GM12872 (cell line): ENCODE data around the gene IQCH.

ENCODE experiments used
- TF ChIP-seq, protein P1 (sequence below): IDR thresholded peaks from 3 replicates; pipeline ENCODE4 v1.5.1; 2011; ENCODE audit warnings: low read depth, mild to moderate bottlenecking, low read length, moderate library complexity; ENCODE audit not compliant: insufficient read depth

Gene IQCH

GRCh38 chr15:67506775-67507747, 252.5 kb downstream of the IQCH start:
- TF ChIP-seq, protein P1, sequence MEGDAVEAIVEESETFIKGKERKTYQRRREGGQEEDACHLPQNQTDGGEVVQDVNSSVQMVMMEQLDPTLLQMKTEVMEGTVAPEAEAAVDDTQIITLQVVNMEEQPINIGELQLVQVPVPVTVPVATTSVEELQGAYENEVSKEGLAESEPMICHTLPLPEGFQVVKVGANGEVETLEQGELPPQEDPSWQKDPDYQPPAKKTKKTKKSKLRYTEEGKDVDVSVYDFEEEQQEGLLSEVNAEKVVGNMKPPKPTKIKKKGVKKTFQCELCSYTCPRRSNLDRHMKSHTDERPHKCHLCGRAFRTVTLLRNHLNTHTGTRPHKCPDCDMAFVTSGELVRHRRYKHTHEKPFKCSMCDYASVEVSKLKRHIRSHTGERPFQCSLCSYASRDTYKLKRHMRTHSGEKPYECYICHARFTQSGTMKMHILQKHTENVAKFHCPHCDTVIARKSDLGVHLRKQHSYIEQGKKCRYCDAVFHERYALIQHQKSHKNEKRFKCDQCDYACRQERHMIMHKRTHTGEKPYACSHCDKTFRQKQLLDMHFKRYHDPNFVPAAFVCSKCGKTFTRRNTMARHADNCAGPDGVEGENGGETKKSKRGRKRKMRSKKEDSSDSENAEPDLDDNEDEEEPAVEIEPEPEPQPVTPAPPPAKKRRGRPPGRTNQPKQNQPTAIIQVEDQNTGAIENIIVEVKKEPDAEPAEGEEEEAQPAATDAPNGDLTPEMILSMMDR, result no peak

DNA sequence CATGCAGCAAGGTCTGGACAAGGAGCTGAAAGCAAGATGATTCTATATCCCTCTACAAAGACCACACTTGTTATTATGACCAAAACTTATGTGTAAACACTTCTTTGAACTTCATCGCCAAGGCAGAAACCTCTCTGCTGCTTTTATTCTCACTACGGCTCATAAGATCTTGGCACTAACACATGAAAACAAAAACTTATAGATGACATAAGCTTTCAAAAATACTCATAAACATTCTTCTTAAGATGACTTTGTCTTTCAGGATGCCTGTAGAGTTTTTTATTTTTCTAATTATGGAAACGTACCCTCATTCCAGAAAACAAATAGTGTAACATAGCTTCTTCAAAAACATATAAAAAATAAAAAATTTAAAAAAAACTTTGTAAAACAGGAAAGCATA, 253.8 kb downstream of the IQCH start:
- TF ChIP-seq, protein P1, result no peak

GRCh38 chr15:67509918-67510317, 255.3 kb downstream of the IQCH start:
- TF ChIP-seq, protein P1, result no peak

DNA sequence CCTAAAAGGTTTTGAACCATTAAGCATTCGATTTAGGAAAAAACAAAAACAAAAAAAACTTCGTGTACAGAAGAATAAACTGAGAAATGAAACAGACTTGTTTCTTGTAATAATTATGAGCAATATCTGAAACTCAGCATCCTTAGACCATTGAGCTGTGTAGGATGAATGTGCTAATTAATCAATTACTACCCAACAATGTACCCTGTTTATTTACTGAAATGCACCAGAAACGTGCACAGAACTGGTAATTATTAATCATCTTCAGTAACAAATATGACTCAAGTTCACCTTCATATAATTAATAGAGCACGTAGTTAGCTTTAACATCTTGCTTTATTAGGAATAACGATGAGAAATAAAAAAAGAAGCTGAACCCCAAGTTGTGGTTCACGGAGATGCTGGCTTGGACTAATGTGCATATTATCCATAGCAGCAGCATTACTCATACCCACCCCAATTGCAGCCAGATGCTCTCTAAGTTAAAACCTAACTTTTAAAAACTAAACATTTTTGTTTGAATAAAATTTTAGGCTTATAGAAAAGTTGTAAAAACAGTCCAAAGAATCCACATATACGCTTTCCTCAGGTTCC, 256.1 kb downstream of the IQCH start:
- TF ChIP-seq, protein P1, result no peak

DNA sequence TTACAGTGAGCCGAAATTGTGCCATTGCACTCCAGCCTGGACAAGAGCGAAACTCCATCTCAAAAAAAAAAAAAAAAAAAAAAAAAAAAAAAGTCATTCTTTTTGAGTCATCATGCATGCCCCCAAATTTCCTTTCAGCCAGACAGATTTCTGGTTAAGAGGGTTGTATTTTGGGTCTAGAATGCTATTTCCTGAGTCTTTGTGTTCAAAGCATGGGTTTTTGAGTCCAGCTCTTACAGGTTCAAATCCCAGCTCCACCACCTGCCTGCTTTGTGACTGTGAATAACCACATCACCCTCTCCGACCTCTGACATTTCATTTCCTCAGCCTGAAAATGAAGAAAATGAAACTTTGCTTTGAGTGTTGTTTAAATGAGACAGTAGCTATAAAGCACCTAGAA, 257.0 kb downstream of the IQCH start:
- TF ChIP-seq, protein P1, result no peak

DNA sequence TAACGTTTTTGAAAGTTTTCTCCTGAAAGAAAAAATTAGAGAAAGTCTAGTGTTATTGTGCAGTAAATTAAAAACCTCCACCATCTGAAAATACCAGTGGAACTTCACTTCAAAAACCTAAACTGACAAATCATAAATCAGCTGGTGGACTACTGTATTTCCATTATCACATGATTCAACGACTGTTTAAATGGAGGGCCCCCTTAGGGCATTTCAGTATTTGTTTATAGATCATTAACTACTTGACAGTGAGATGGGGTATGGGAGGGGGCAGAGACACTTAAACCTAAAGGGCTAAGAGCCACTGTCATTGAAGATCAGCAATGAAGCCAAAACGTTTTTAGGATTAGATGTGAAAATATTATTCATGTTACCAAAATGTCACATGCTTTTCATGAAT, 257.6 kb downstream of the IQCH start:
- TF ChIP-seq, protein P1, result no peak

- TF ChIP-seq, protein P1, result no peak
Observed at GRCh38 chr15:67512933-67513714, 258.5 kb downstream of the IQCH start.
